Caco-2 (cell line): ENCODE results near the gene FARS2. TPM values are rescaled to one million over a fixed set of nuclear protein-coding genes. Genes with fewer than 3 reads are reported as not detected.

Experiments used
- BruUV-seq: library from RNA; stranded (reverse); fragments of 400-500 nt; replicated peaks from 2 replicates; lab custom pipeline; 2021; lab: Mats Ljungman, UMichigan
- CTCF ChIA-PET: fragments of 300-600 bp; sonication (Branson Sonifier 250); formaldehyde crosslinking; loops from one replicate; lab custom pipeline; 2022; ENCODE audit warnings: antibody characterized with exemption; lab: Charles Lee
- POLR2A ChIA-PET: fragments of 300-600 bp; sonication (Branson Sonifier 250); formaldehyde crosslinking; loops from one replicate; lab custom pipeline; 2022; ENCODE audit warnings: antibody characterized with exemption; lab: Charles Lee
- DNase-seq, 2 experiments: peaks; one replicate each; pipeline versions ENCODE4 v3.0.0 to v3.0.0-alpha.2; 2020 to 2022
- H3K27me3 ChIP-seq: replicated peaks from 2 replicates; pipeline ENCODE4 v1.6.0; 2011; ENCODE audit warnings: low read length; ENCODE audit not compliant: control insufficient read depth, insufficient read depth
- H3K36me3 ChIP-seq: 2 replicates; pipeline ENCODE4 v1.5.1; 2011; ENCODE audit warnings: low read length; ENCODE audit not compliant: control insufficient read depth, insufficient read depth
- H3K4me1 ChIP-seq: fragments of 250-450 bp; sonication (Bioruptor Pico); 2 replicates; pipeline ENCODE4 v1.5.1; 2020; ENCODE audit warnings: mild to moderate bottlenecking
- H3K4me3 ChIP-seq: 2 replicates; pipeline ENCODE4 v1.5.1; 2011; ENCODE audit warnings: low read depth, mild to moderate bottlenecking, control low read depth, low read length
- H3K9me3 ChIP-seq: fragments of 250-450 bp; sonication (Bioruptor Pico); 2 replicates; pipeline ENCODE4 v1.5.1; 2020; ENCODE audit warnings: mild to moderate bottlenecking, moderate library complexity
- H3K27ac Mint-ChIP-seq: one replicate; pipeline ENCODE4 v1.8.0; 2022; ENCODE audit warnings: mixed read lengths; ENCODE audit not compliant: unreplicated experiment
- H3K27me3 Mint-ChIP-seq: one replicate; pipeline ENCODE4 v1.8.0; 2022; ENCODE audit warnings: mixed read lengths; ENCODE audit not compliant: insufficient read depth, unreplicated experiment
- H3K36me3 Mint-ChIP-seq: one replicate; pipeline ENCODE4 v1.8.0; 2022; ENCODE audit warnings: mild to moderate bottlenecking, mixed read lengths; ENCODE audit not compliant: insufficient read depth, unreplicated experiment
- H3K4me1 Mint-ChIP-seq: one replicate; pipeline ENCODE4 v1.8.0; 2022; ENCODE audit warnings: low read depth, mixed read lengths; ENCODE audit not compliant: unreplicated experiment
- H3K4me3 Mint-ChIP-seq: one replicate; pipeline ENCODE4 v1.8.0; 2022; ENCODE audit warnings: mild to moderate bottlenecking, moderate library complexity, mixed read lengths; ENCODE audit not compliant: unreplicated experiment
- H3K9me3 Mint-ChIP-seq: one replicate; pipeline ENCODE4 v1.8.0; 2022; ENCODE audit warnings: mixed read lengths; ENCODE audit not compliant: unreplicated experiment
- CTCF ChIP-seq, 2 experiments: fragments of 200-600 bp in 1 of 2; IDR thresholded peaks; 1 replicate in 1 of 2; 2 replicates in 1 of 2; pipeline versions ENCODE4 v1.5.1 to v1.8.0; 2011 to 2022; ENCODE audit warnings: antibody characterized with exemption in 1 of 2, control low read depth in 1 of 2, inconsistent platforms in 1 of 2, low read depth in 1 of 2, low read length in 1 of 2, mild to moderate bottlenecking in 1 of 2, moderate library complexity in 1 of 2; ENCODE audit not compliant: insufficient read depth in 1 of 2, severe bottlenecking in 1 of 2, unreplicated experiment in 1 of 2
- intact Hi-C: fragments of 100-400 bp; cut with micrococcal nuclease; formaldehyde crosslinking; loops from one replicate; pipeline ENCODE4 v1.10.0; 2022; ENCODE audit not compliant: unreplicated experiment
- total RNA-seq: library from RNA; stranded (reverse); gene quantifications from 2 replicates; pipeline ENCODE4 v1.2.3, GENCODE V29; 2022

Gene FARS2
- total RNA-seq, 1 experiment from 2014 or later: 15.4 TPM

GRCh38 chr6:5761370-5761769, 500.1 kb downstream of the FARS2 start:
- H3K27ac Mint-ChIP-seq: no peak overlapping the region
- no peaks in the 10 kb centered on the region for H3K36me3 Mint-ChIP-seq
- Histone ChIP-seq H3K4me1 (no peaks in the 10 kb centered on the region), H3K4me3 (no peak overlapping the region), H3K27me3 (no peaks in the 10 kb centered on the region), H3K9me3 (no peaks in the 10 kb centered on the region), H3K36me3 (no peaks in the 10 kb centered on the region)
- ChIA-PET POLR2A (no interaction called here), CTCF (no interaction called here)
- peaks cover 3% of the 10 kb centered on the region for H3K9me3 Mint-ChIP-seq
- no peaks in the 10 kb centered on the region for H3K4me1 Mint-ChIP-seq
- BruUV-seq: no TSS peak
- no peaks in the 10 kb centered on the region for H3K27me3 Mint-ChIP-seq
- intact Hi-C loops: no loop called here
- no peak for DNase-seq
- TF ChIP-seq CTCF (IDR thresholded peaks at IDR 0.05; ENCODE audit: insufficient read depth in 1 of 2, low read depth in 1 of 2, low read length in 1 of 2, severe bottlenecking in 1 of 2, unreplicated experiment in 1 of 2): no peak
- no peak overlapping the region for H3K4me3 Mint-ChIP-seq

GRCh38 chr6:5762561-5762968, 501.3 kb downstream of the FARS2 start:
- BruUV-seq: no TSS peak
- no peak for TF ChIP-seq CTCF (IDR thresholded peaks at IDR 0.05; ENCODE audit: insufficient read depth in 1 of 2, low read depth in 1 of 2, low read length in 1 of 2, severe bottlenecking in 1 of 2, unreplicated experiment in 1 of 2)
- H3K4me3 Mint-ChIP-seq: no peak overlapping the region
- ChIA-PET CTCF (no interaction called here), POLR2A (no interaction called here)
- DNase-seq: no peak
- H3K27ac Mint-ChIP-seq: no peak overlapping the region
- no peaks in the 10 kb centered on the region for H3K4me1 ChIP-seq
- H3K36me3 Mint-ChIP-seq: no peaks in the 10 kb centered on the region
- no peaks in the 10 kb centered on the region for H3K27me3 Mint-ChIP-seq
- H3K36me3 ChIP-seq: no peaks in the 10 kb centered on the region
- no peaks in the 10 kb centered on the region for H3K4me1 Mint-ChIP-seq
- H3K9me3 Mint-ChIP-seq: no peaks in the 10 kb centered on the region
- H3K27me3 ChIP-seq: no peaks in the 10 kb centered on the region
- H3K4me3 ChIP-seq: no peak overlapping the region
- H3K9me3 ChIP-seq: no peaks in the 10 kb centered on the region
- intact Hi-C loops: no loop called here

- H3K27ac Mint-ChIP-seq: no peak overlapping the region
- no peaks in the 10 kb centered on the region for H3K4me1 Mint-ChIP-seq
- no peaks in the 10 kb centered on the region for H3K9me3 ChIP-seq
- ChIA-PET CTCF (no interaction called here), POLR2A (no interaction called here)
- no peaks in the 10 kb centered on the region for H3K4me1 ChIP-seq
- H3K4me3 ChIP-seq: no peak overlapping the region
- intact Hi-C loops: no loop called here
- no peaks in the 10 kb centered on the region for H3K36me3 Mint-ChIP-seq
- no peaks in the 10 kb centered on the region for H3K27me3 ChIP-seq
- H3K4me3 Mint-ChIP-seq: no peak overlapping the region
- no peaks in the 10 kb centered on the region for H3K27me3 Mint-ChIP-seq
- no TSS peak for BruUV-seq
- peaks cover 3% of the 10 kb centered on the region for H3K9me3 Mint-ChIP-seq
- no peaks in the 10 kb centered on the region for H3K36me3 ChIP-seq
- DNase-seq: no peak
- TF ChIP-seq CTCF (IDR thresholded peaks at IDR 0.05; ENCODE audit: insufficient read depth in 1 of 2, low read depth in 1 of 2, low read length in 1 of 2, severe bottlenecking in 1 of 2, unreplicated experiment in 1 of 2): no peak
Measured at GRCh38 chr6:5763407-5763806, 502.1 kb downstream of the FARS2 start.
